ENCODE results near the gene ERVK3-1. TPM values are rescaled to one million over a fixed set of nuclear protein-coding genes. Genes with fewer than 3 reads are reported as not detected.

Gene ERVK3-1
- total RNA-seq, 1 donor from 2014 or later, result 40.9 TPM

GRCh38 chr19:58284199-58284598 is 21.0 kb upstream of the ERVK3-1 start:
- Mint-ChIP-seq H3K27me3 (ENCODE audit: low read depth, unreplicated experiment) (no peaks in the 10 kb centered on the region), H3K36me3 (ENCODE audit: low read depth, unreplicated experiment) (peaks cover 39% of the 10 kb centered on the region), H3K4me3 (ENCODE audit: unreplicated experiment) (no peak overlapping the region), H3K27ac (ENCODE audit: unreplicated experiment) (no peak overlapping the region), H3K4me1 (ENCODE audit: low read depth, unreplicated experiment) (peaks cover 11% of the 10 kb centered on the region), H3K9me3 (ENCODE audit: unreplicated experiment) (peaks cover 6% of the 10 kb centered on the region)
- Histone ChIP-seq H3K27ac (ENCODE audit: low read depth, low read length) (no peak overlapping the region), H3K9ac (ENCODE audit: low read length) (no peak overlapping the region), H3K4me2 (ENCODE audit: low read length) (no peak overlapping the region), H2AFZ (ENCODE audit: low read depth, low read length) (no peak overlapping the region), H3K36me3 (ENCODE audit: insufficient read depth, low read length) (peaks cover 33% of the 10 kb centered on the region), H4K20me1 (ENCODE audit: insufficient read depth, low read length) (peaks cover 37% of the 10 kb centered on the region), H3K4me3 (ENCODE audit: insufficient read depth, low read depth, low read length) (no peak overlapping the region), H3K4me1 (ENCODE audit: insufficient read depth, low read length) (peaks cover 7% of the 10 kb centered on the region), H3K9me3 (ENCODE audit: insufficient read depth, low read depth, low read length) (peaks cover 5% of the 10 kb centered on the region), H3K79me2 (ENCODE audit: insufficient read depth, low read length) (peaks cover 61% of the 10 kb centered on the region), H3K27me3 (ENCODE audit: insufficient read depth, low read length) (no peaks in the 10 kb centered on the region)
- no peak for FAIRE-seq
- no peak for TF ChIP-seq EZH2 (IDR thresholded peaks at IDR 0.05; ENCODE audit: insufficient read depth, low read length)
- no peak for TF ChIP-seq CTCF (IDR thresholded peaks at IDR 0.05; ENCODE audit: insufficient read depth, low read depth, low read length)
- DNase-seq (ENCODE audit: low read depth), result no peak

GRCh38 chr19:58291943-58292342 is 13.2 kb upstream of the ERVK3-1 start:
- Histone ChIP-seq H3K4me2 (ENCODE audit: low read length) (no peak overlapping the region), H2AFZ (ENCODE audit: low read depth, low read length) (no peak overlapping the region), H3K27ac (ENCODE audit: low read depth, low read length) (no peak overlapping the region), H3K27me3 (ENCODE audit: insufficient read depth, low read length) (no peaks in the 10 kb centered on the region), H3K36me3 (ENCODE audit: insufficient read depth, low read length) (peaks cover 49% of the 10 kb centered on the region), H3K4me3 (ENCODE audit: insufficient read depth, low read depth, low read length) (no peak overlapping the region), H3K79me2 (ENCODE audit: insufficient read depth, low read length) (peaks cover 25% of the 10 kb centered on the region), H3K4me1 (ENCODE audit: insufficient read depth, low read length) (no peaks in the 10 kb centered on the region), H3K9ac (ENCODE audit: low read length) (no peak overlapping the region), H3K9me3 (ENCODE audit: insufficient read depth, low read depth, low read length) (peaks cover 56% of the 10 kb centered on the region), H4K20me1 (ENCODE audit: insufficient read depth, low read length) (peaks cover 7% of the 10 kb centered on the region)
- Mint-ChIP-seq H3K4me3 (ENCODE audit: unreplicated experiment) (peak overlapping the region; percentile 62), H3K9me3 (ENCODE audit: unreplicated experiment) (peaks cover 35% of the 10 kb centered on the region), H3K27me3 (ENCODE audit: low read depth, unreplicated experiment) (no peaks in the 10 kb centered on the region), H3K27ac (ENCODE audit: unreplicated experiment) (peak overlapping the region; percentile 34), H3K36me3 (ENCODE audit: low read depth, unreplicated experiment) (peaks cover 80% of the 10 kb centered on the region), H3K4me1 (ENCODE audit: low read depth, unreplicated experiment) (peaks cover 2% of the 10 kb centered on the region)
- DNase-seq (ENCODE audit: low read depth), result no peak
- FAIRE-seq, result no peak
- TF ChIP-seq CTCF (IDR thresholded peaks at IDR 0.05; ENCODE audit: insufficient read depth, low read depth, low read length), result no peak
- no peak for TF ChIP-seq EZH2 (IDR thresholded peaks at IDR 0.05; ENCODE audit: insufficient read depth, low read length)

GRCh38 chr19:58294743-58295374 is 10.3 kb upstream of the ERVK3-1 start:
- peaks cover 86% of the 10 kb centered on the region for H3K36me3 Mint-ChIP-seq (ENCODE audit: low read depth, unreplicated experiment)
- H3K27ac Mint-ChIP-seq (ENCODE audit: unreplicated experiment), result no peak overlapping the region

More at GRCh38 chr19:58294743-58295374, 10.3 kb upstream of the ERVK3-1 start:
- H3K4me1 ChIP-seq (ENCODE audit: insufficient read depth, low read length), result no peaks in the 10 kb centered on the region
- FAIRE-seq, result no peak
- no peak overlapping the region for H3K27ac ChIP-seq (ENCODE audit: low read depth, low read length)
- no peak overlapping the region for H3K9ac ChIP-seq (ENCODE audit: low read length)
- H4K20me1 ChIP-seq (ENCODE audit: insufficient read depth, low read length), result peaks cover 12% of the 10 kb centered on the region
- no peak overlapping the region for H3K4me2 ChIP-seq (ENCODE audit: low read length)
- no peak overlapping the region for H3K4me3 ChIP-seq (ENCODE audit: insufficient read depth, low read depth, low read length)
- H3K27me3 Mint-ChIP-seq (ENCODE audit: low read depth, unreplicated experiment), result no peaks in the 10 kb centered on the region
- H3K4me3 Mint-ChIP-seq (ENCODE audit: unreplicated experiment), result peak overlapping the region; percentile 20
- H3K27me3 ChIP-seq (ENCODE audit: insufficient read depth, low read length), result no peaks in the 10 kb centered on the region
- H3K79me2 ChIP-seq (ENCODE audit: insufficient read depth, low read length), result peaks cover 38% of the 10 kb centered on the region
- H2AFZ ChIP-seq (ENCODE audit: low read depth, low read length), result no peak overlapping the region
- no peak for DNase-seq (ENCODE audit: low read depth)
- peaks cover 34% of the 10 kb centered on the region for H3K9me3 Mint-ChIP-seq (ENCODE audit: unreplicated experiment)
- peaks cover 51% of the 10 kb centered on the region for H3K9me3 ChIP-seq (ENCODE audit: insufficient read depth, low read depth, low read length)
- TF ChIP-seq EZH2 (IDR thresholded peaks at IDR 0.05; ENCODE audit: insufficient read depth, low read length) (no peak), CTCF (IDR thresholded peaks at IDR 0.05; ENCODE audit: insufficient read depth, low read depth, low read length) (no peak)
- peaks cover 39% of the 10 kb centered on the region for H3K36me3 ChIP-seq (ENCODE audit: insufficient read depth, low read length)
- peaks cover 2% of the 10 kb centered on the region for H3K4me1 Mint-ChIP-seq (ENCODE audit: low read depth, unreplicated experiment)

All from astrocyte (in vitro differentiated cells and primary cell).